ENCODE results near the gene ANGPTL8.

ANGPTL8 gene

GRCh38 chr19:11238041-11238440 is 1.4 kb upstream of the ANGPTL8 start:
- no peak for DNase-seq

GRCh38 chr19:11238781-11239376 is 540 bp upstream of the ANGPTL8 start:
- DNase-seq = no peak

GRCh38 chr19:11240008-11240444 is 607 bp downstream of the ANGPTL8 start:
- DNase-seq = no peak

- DNase-seq = no peak
Observed at GRCh38 chr19:11242025-11242424, 2.6 kb downstream of the ANGPTL8 start.

GRCh38 chr19:11242864-11243797 is 3.7 kb downstream of the ANGPTL8 start:
- DNase-seq = peak; percentile 82 to 86

GRCh38 chr19:11243798-11244169 is 4.4 kb downstream of the ANGPTL8 start:
- DNase-seq = no peak

- no peak for DNase-seq
Observed at GRCh38 chr19:11244846-11245589, 5.6 kb downstream of the ANGPTL8 start.

GRCh38 chr19:11246941-11247340 is 7.5 kb downstream of the ANGPTL8 start:
- DNase-seq = no peak

- no peak for DNase-seq
Observed at GRCh38 chr19:11247391-11247790, 8.0 kb downstream of the ANGPTL8 start.

GRCh38 chr19:11247934-11248333 is 8.5 kb downstream of the ANGPTL8 start:
- no peak for DNase-seq

GRCh38 chr19:11248852-11249251 is 9.4 kb downstream of the ANGPTL8 start:
- no peak for DNase-seq

GRCh38 chr19:11251217-11251616 is 11.8 kb downstream of the ANGPTL8 start:
- no peak for DNase-seq

- no peak for DNase-seq
Observed at GRCh38 chr19:11251650-11252314, 12.4 kb downstream of the ANGPTL8 start.

GRCh38 chr19:11252665-11253355 is 13.4 kb downstream of the ANGPTL8 start:
- no peak for DNase-seq

- DNase-seq = no peak
Observed at GRCh38 chr19:11254666-11255065, 15.2 kb downstream of the ANGPTL8 start.

- DNase-seq = no peak
Observed at GRCh38 chr19:11256189-11256588, 16.8 kb downstream of the ANGPTL8 start.

GRCh38 chr19:11257846-11258380 is 18.5 kb downstream of the ANGPTL8 start:
- DNase-seq = no peak

- no peak for DNase-seq
Observed at GRCh38 chr19:11260996-11261395, 21.6 kb downstream of the ANGPTL8 start.

GRCh38 chr19:11261431-11261970 is 22.1 kb downstream of the ANGPTL8 start:
- no peak for DNase-seq

GRCh38 chr19:11261971-11262839 is 22.8 kb downstream of the ANGPTL8 start, which contains the start of gene DOCK6:
Gene DOCK6, minus strand, starts transcription at chr19:11262524. Its CDS starts 84 bp downstream, at chr19:11262440.
- peak in 1 of 2 donors; percentile 14 for DNase-seq

- no peak for DNase-seq
Observed at GRCh38 chr19:11263726-11264125, 24.3 kb downstream of the ANGPTL8 start.
